NCI-H146 treated with DMSO at 0.1 percent for 48 hours (cell line): ENCODE measurements around the gene SLC6A6.
A peak's percentile ranks its signal among the peaks of the same experiment; 100 is the strongest.

Source experiments
- DNase-seq: peaks from one replicate; lab custom pipeline; 2025; ENCODE audit not compliant: unreplicated experiment; lab: John Stamatoyannopoulos, UW

The SLC6A6 gene

DNA sequence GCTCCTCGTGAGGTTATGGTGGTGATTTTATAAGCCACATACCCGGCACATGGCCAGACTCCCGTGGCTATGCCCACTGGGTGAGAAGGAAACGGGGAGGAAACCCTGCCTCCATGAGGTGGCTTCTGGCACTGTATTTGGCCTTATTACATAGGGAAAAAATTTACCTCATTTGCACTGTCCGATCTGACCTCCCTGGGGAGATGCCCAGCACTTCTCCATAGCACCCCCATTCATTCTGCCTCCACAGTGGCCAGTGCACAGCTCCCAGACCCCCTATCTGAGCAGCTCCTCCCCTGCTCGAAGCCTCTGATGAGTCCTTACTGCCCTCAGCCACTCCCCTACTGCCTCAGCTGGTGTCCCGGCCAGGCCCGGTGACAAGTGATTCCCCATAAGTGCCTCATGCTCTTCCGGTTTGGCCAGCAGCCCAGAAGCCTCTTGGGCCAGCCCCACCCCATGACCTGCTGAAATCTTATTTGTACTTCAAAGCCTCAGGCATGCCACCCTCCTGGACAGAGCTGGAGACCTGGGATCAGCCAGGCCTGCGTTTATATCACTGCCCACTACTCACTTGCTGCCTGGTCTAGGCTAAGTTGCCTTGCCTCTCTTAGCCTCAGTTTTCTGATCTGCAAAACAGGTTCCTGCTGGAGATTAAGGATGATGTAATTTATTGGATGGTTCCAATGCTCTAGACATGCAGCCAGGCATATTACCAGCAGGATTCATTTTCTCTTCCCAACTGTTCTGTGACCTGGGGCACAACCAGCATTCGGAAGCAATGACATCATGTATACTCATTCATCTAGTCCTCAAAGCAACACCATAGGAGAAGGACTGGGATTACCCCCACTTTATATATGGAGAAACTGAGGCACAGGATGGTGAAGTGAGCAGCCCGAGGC, 30.6 kb upstream of the SLC6A6 start:
- peak; percentile 10 for DNase-seq

DNA sequence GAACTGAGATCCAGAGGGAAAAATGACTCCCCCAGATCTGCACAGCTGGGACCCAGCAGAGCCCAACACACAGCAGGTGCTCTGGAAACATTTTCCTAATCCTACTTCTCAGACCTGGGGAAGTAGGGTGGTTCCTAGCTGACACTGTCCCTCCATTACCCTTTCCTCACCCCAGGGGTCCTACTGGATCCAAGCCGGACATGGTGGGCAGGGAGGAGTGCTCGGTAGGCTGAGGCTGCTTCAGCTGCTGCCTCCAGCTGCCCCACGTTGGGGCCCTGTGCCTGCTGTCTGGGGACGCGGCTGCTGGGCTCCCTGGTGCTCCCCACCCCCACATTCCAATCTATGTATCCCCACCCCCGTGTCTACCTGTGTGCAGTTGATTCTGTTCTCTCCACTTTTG, 29.8 kb upstream of the SLC6A6 start:
- no peak for DNase-seq

DNA sequence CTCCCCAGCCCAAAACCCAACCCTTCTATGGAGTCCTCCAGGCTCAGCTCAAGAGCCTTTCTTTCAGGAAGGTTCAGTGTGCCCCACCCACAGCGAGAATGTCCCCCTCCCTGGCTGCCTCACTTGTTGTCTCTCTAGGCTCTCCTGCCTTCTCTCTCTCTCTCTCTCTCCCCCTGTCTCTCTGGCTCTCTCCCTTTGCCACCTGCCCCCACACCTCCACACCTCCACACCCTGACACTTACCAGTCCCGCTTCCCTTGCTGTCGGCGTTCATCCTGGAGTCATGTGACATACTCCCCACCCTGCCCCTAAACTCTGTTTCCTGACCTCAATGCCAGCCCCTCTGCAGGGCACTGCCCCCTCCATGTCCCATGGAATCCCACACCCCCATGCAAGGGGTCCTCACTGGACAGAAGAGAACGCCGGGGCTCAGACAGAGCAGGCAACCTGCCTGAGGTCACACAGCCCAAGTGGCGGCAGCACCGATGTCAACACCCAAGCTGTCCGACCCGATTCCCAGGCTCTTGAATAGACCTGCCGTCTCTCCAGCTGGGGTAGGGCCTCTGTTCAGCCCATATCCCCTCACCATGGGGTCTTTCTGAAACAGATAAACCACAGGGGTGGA, 28.5 kb upstream of the SLC6A6 start:
- DNase-seq = no peak

DNA sequence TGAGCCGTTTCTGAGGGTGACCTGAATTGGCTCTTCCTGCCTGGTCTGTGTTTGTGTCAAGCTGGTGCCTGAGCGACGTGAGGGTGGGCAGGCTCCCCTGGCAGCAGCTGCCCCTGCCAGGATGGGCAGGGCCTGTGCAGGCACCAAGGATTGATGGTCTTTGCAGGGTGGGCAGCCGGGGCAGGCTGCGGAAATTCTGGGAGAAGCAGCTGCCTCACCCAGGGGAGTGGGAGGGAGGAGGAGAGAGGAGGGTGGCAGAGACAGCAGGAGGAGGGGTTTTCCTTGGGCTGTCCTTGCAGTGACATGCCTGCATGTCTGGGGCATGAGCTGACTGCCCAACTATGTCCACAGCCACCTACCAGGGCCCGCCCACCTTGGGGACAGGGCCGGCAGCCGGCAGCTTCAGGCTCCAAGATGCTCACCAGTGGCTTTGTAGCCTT, 27.9 kb upstream of the SLC6A6 start:
- DNase-seq = no peak

DNA sequence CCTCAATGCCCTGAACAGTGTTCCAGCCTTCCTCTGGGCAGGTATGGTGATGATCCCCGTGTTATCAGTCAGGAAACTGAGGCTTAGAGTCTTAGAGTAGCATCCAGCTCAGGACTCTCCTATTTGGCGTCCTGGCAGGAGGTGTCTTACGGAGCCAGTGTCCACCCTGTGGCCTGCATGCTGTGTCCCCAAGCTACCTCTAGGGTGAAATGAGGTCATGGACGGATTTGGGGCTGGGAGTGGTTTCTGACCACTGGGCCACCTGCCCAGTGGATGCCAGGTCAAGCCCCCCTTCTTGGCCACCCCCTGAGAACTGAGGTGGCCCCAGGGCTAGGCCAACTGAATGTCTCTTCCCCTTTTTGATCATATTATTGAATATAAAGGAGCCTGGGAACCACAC, 27.2 kb upstream of the SLC6A6 start:
- no peak for DNase-seq

DNA sequence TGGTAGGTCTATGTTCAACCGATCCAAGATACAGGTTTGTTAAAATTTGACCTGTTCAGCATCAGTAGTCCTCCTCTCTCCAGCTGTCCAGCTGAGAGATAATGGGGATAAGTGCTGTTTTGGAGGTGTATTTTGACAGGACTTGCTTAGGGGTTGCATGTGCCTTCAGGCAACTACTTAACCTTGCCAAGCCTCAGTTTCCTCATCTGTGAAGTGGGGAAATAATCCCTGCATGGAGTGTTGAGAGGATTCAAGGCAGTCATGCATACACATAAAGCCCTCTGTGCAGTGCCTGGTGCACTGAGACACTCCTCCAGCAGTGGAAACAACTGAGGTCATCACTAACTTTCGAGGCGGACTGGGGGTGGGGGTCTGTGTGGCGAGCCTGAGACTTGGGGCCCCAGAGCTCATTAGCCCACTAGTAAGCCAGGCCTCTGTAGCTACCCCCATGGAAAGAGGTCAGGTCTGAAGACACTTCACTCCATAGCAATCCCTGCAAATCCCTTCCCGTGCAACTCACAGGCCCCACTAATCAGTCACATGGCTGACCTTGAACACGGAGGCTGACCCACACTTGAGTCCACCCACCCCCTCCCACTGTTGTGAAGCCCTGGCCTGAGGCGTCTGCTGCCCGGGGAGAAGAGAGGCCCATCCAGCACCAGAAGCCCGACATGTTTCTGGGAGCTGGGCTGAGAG, 25.9 kb upstream of the SLC6A6 start:
- no peak for DNase-seq

DNA sequence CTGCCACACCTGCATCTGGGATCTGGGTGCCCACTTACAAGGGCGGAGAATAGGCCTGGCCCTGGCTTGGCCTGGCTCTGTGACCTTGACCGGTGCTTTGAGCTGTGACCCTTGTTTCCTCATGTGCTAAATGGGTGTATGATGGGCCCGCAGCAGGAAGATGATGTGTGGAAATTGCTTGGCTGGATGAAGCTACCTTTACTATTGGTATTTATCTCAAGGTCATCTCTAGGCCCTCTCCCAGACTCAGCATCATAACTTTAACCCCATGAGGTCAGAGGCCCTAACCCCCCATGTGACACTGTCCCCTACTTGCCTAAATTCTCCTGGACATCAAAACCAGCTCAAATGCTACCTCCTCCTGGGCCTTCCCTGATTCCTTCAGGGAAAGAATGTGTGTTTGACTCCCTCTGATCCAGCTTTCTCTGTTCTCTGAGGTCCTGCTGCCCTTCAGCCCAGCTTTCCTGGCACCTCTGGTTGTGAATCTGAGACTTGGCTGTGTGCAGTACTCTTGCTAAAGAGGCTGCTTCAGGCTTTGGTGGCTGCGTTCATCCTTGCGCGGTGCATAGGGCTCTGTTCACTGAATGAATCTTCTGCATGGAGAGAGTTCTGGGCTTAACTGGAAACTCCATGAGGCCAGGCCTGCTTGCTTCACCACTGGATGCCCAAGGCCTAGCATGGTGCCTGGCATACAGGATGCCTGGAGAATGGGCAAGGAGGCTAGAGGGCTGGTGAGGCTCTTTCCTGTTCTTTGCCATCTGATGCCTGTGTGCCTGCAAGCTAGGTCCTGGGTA, 25.2 kb upstream of the SLC6A6 start:
- DNase-seq = no peak

DNA sequence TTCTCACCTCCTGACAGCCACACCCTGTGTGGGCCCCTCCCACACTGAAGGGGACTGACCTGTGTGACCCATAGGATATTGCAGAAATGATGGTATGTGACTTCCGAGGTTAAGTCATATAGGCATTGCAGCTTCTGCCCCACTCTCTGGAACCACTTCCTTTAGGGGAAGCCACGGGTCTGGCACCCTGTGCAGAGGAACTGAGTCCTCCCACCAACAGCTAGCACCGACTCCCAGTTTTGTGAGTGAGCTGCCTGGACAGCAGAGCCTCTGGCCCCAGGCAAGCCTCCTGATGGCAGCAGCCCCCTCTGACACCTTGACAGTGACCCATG, 24.6 kb upstream of the SLC6A6 start:
- no peak for DNase-seq

DNA sequence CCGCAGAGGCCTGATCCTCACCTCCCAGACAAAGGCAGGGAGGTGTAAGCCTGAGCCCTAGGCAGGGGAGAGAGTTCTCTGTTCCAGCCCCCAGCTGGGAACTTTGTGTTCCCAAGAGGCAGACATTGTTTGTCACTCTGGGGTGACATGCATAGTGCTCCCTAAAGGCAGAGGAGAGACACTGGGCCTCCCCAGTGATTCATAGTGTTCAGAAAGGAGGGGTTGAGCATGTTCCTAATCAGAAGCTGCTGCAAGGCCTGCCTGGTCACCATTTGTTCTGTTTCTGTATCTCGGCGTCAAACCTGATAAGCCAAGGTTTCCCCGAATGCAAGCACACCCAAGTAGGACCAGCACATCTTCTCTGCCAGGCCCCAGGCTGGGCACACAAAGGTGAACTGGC, 24.0 kb upstream of the SLC6A6 start:
- no peak for DNase-seq

DNA sequence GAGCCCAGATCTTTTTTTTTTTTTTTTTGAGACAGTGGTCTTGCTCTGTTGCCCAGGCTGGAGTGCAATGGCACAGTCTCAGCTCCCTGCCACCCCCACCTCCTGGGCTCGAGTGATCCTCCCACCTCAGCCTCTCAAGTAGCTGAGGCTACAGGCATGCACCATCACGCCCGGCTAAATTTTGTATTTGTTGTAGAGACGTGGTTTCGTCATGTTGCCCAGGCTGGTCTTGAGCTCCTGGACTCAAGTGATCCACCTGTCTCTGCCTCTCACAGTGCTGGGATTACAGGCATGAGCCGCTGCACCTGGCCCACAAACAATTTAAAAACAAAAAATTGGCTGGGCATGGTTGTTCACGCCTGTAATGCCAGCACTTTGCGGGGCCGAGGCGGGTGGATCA, 22.6 kb upstream of the SLC6A6 start:
- no peak for DNase-seq

DNA sequence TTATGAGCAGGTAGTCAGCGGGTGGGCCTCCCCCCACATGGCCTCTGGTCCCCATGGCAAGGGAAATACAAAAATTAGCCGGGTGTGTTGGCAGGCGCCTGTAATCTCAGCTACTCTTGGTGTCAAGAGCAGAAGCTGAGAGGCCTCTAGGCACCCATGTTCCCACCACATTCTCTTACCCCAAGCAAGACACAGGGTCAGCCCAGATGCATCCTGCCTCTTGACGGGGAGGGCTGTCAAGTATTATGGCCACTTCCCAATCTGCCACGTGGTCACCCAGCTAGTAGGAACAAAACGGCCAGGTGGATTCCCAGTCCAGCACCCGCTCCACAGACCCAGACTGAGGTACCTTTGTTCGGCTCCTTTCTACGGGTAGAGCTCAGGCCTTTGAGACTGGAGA, 16.2 kb upstream of the SLC6A6 start:
- DNase-seq = no peak

DNA sequence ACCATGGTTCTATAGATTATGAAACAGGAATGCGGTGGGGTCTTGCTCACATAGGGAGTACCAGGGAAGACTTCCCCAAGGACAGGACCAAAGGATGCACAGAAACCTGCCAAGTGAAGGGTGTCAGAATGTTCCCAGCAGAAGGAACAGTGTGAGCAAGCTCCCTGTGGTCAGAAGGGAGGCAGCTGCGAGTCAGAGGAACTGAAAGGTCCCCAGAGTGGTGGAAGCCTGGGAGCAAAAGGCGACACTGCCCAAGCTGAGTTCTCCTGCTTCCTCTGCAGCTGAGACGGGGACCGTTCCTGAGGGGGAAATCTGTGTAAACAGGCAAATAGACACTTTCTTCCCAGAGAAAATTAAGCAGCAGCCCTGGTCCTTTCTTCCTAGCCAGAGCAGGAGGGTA, 14.2 kb upstream of the SLC6A6 start:
- no peak for DNase-seq

DNA sequence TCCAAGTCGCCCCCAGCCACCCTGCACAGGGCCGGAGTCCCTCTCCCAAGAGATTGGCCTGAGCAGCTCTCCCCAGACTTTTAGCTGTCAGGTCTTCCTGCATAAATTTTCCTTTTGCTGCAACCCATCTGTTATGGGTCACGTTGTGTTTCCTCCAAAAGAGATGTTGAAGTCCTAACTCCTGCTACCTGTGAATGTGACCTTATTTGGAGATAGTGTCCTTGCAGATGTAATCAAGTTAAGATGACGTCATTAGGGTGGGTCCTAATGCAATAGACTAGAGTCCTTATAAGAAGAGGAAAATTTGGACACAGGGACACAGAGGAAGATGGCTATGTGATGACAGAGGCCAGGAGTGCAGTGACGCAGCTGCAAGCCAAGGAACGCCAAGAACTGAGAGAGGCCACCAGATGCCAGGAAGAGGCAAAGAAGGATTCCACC, 13.2 kb upstream of the SLC6A6 start:
- no peak for DNase-seq

DNA sequence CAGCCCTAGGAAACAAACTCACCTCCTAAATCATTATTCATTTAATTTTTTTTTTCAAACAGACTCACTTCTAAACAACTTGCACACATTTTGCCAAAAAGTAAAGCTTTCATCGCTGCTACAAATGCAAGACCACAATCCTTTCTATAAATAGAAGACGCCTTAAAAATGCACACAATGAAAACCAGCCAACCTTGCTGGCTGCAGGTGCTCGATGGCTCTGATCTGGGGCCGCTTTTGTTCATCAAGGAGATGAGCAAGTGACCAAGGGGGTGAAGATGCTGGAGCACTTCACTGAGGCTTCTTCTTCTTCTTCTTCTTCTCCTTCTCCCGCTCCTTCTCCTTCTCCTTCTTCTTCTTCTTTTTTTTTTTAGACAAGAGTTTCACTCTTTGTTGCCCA, 12.7 kb upstream of the SLC6A6 start:
- no peak for DNase-seq

DNA sequence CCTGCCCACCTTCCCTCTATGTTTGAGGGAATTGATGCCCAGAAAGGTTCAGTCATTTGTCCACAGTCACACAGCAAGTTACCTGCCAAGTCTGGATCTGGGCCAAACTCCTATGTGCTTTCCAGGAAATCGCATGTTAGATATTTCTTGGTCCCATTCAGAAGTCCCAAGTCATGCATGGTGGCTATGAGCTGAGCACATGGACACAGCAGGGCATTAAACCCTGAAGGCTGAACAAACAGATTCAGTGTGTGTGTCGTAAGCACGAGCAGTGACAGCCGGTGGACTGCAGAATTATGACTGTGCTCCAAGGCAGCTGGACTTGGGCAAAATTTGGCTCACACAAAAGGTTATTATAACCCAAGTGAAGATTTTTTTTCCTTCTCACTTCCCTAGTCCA, 11.4 kb upstream of the SLC6A6 start:
- peak; percentile 60 for DNase-seq

DNA sequence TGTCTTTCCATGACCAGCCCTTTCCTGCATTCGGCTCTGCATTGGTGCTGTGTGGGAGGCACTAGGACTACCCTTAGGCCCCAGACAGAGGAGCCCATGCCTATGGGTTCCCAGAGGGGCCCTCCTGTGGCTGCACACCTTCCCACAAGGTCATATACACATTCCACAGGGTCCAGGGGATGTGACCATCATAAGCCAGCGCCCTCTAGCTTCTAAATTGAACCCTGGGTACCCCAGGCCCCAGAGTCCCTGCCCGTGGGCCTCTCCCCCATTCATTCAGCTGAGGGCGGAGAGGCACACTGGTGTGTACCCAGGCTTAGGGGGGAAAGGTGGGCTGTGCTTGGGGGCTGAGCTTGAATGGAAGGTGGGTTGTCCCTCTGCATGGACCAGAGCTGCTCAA, 10.2 kb upstream of the SLC6A6 start:
- DNase-seq = no peak

DNA sequence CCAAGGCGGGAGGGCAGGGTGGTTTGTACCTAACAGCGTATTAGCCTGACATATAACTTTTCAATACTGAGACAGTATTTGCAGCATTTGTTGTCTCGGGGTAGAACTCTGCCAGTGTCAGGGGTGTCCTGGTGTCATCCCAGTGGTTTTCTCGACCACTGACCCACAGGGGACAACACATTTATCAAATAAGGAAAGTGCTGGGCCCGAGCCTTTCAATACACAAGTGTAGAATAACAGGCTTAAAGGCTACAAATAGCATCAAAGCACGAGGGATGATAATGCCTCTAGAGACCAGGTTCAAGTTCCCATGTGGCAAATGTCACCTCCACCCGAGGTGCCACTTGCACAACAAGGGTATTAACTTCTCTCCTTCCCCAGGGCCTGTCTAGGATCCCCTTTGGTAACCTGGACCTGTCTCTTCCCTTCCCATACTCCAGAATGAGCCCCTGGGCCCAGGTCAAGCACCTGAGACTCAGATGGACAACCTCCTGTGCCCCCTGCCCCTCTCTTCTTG, 9.5 kb upstream of the SLC6A6 start:
- no peak for DNase-seq

DNA sequence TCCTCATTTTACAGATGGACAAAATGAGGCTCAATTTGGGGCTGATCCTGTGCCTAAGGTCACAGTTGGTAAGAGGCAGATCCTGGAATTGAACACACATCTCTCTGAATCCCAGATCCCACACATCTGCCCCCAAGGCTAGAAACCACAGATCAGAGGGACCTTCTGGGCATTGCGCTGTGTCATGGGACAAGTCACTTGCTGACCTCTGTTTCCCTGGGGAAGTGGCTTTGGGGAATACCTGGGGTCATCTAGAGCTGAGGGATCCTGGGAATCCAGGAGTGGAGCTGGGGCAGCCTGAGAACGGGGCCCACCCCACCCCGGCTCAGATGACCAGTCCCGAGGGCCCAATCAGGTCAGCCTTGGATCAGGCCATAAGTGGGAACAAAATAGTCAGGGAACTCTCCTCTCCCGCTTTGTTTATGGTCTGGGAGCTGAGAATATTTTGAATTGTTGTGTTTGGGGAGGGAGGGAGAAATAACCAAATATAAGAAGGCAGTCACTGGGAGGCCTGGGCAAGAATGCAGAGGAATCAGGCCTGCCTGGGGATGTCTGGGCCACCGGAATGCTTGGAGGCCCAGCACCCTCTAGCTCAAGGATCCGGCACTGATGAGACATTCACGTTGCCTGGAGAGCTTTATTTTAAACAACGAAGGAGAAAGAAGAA, 8.8 kb upstream of the SLC6A6 start:
- no peak for DNase-seq

DNA sequence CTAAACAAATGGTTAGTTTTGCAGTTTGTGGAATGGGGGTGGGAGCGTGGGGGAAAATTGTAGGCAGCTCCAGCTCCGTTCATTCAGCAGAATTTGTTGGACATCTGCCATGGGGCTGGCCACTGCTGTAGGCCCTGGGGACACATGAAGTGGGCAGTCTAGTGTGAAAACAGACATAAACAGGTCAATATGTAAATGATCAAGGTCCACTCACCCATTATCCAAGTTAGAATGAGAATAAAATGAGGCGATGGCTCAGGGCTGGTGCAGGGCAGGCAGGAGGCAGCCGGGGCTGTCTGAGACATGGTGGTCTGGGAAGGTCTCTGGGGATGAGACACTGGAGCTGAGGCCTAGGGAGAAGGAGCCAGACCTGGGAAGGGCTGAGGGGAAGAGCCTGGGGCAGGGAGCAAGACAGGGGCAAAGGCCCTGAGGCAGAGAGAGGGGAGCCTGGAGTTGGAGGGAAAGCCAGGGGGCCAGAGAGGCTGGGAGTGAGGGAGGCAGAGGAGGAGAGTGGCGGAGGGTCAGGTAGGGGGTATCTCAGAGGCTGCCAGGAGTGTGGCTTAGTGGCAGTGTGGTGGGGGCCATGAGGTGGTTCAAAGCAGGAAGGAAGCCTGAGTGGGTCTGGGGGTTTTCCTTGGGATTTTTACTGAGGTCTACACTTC, 6.2 kb upstream of the SLC6A6 start:
- DNase-seq = no peak

DNA sequence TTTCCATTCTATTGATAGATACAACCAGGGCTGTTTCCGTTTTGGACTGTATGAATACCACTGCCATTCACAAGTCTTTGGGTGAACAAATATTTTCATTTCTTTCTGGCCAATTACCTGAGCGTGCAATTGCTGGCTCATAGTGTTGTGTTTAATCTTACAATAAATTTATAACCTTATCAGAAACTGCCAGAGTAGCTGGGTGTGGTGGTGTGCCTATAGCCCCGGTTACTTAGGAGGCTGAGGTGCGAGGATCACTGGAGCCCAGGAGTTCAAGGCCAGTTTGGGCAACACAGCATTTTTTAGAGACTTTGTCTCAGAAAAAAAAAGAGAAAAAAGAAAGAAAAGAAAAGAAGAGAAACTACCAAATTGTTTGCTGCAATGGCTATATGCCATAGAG, 5.4 kb upstream of the SLC6A6 start:
- DNase-seq = no peak
